Measurements from ENCODE around the gene NKAIN2. TPM values are rescaled to one million over a fixed set of nuclear protein-coding genes. Genes with fewer than 3 reads are reported as not detected.
"Not testable (repeated sequence)": the region's sequence is repeated elsewhere in the genome, so short reads cannot be mapped to it uniquely, and the experiment has no call there.

Gene NKAIN2
- total RNA-seq, 8 experiments from 2014 or later: 0.51 to 31.8 (median 10.1) TPM

GRCh38 chr6:124193132-124193531 lies 389.5 kb downstream of the NKAIN2 start:
- in situ Hi-C loops (cut with MboI; ENCODE audit: low pct_unique_long_range_greater_than_20kb in 2 of 9, low sequenced_read_pairs in 9 of 9, unreplicated experiment in 9 of 9): no loop called here
- Histone ChIP-seq H3K4me3 (no peak overlapping the region), H3K27ac (no peak overlapping the region), H3K4me1 (replicated peaks in 1 of 2) (no peaks in the 10 kb centered on the region)
- 62 to 100% (median 100%) methylated on average over 1 to 6 of the region's 8 CpGs; no CpG with 5 or more reads in 6 of the 10 experiments for WGBS, 10 experiments
- no peak for ATAC-seq (replicated peaks in 6 of 8)

- Histone ChIP-seq H3K4me3 (no peak overlapping the region), H3K4me1 (replicated peaks in 1 of 2) (no peaks in the 10 kb centered on the region), H3K27ac (no peak overlapping the region)
- ATAC-seq (replicated peaks in 6 of 8): no peak
- WGBS, 10 experiments: 0 to 93% (median 79%) methylated on average over 1 to 2 of the region's 2 CpGs
- in situ Hi-C loops (cut with MboI; ENCODE audit: low pct_unique_long_range_greater_than_20kb in 2 of 9, low sequenced_read_pairs in 9 of 9, unreplicated experiment in 9 of 9): no loop called here
Measured at GRCh38 chr6:124197148-124197547, 393.5 kb downstream of the NKAIN2 start.

GRCh38 chr6:124199286-124199685 lies 395.6 kb downstream of the NKAIN2 start:
- no peaks in the 10 kb centered on the region for H3K4me1 ChIP-seq (replicated peaks in 1 of 2)
- H3K27ac ChIP-seq: no peak overlapping the region
- H3K4me3 ChIP-seq: no peak overlapping the region
- in situ Hi-C loops (cut with MboI; ENCODE audit: low pct_unique_long_range_greater_than_20kb in 2 of 9, low sequenced_read_pairs in 9 of 9, unreplicated experiment in 9 of 9): no loop called here
- 0 to 100% (median 72%) methylated on average over 1 to 3 of the region's 3 CpGs for WGBS, 10 experiments
- no peak for ATAC-seq (replicated peaks in 6 of 8)

GRCh38 chr6:124200661-124201060 lies 397.0 kb downstream of the NKAIN2 start:
- no peaks in the 10 kb centered on the region for H3K4me1 ChIP-seq (replicated peaks in 1 of 2)
- no peak overlapping the region for H3K27ac ChIP-seq
- peak in 1 of 8 experiments; percentile 91 for ATAC-seq (replicated peaks in 6 of 8)
- in situ Hi-C loops (cut with MboI; ENCODE audit: low pct_unique_long_range_greater_than_20kb in 2 of 9, low sequenced_read_pairs in 9 of 9, unreplicated experiment in 9 of 9): no loop called here
- no peak overlapping the region for H3K4me3 ChIP-seq
- 0 to 100% (median 91%) methylated on average over 1 to 4 of the region's 4 CpGs; no CpG with 5 or more reads in 1 of the 10 experiments for WGBS, 10 experiments

- Histone ChIP-seq H3K27ac (no peak overlapping the region), H3K4me3 (no peak overlapping the region), H3K4me1 (replicated peaks in 1 of 2) (no peaks in the 10 kb centered on the region)
- in situ Hi-C loops (cut with MboI; ENCODE audit: low pct_unique_long_range_greater_than_20kb in 2 of 9, low sequenced_read_pairs in 9 of 9, unreplicated experiment in 9 of 9): no loop called here
- ATAC-seq (replicated peaks in 6 of 8): no peak
- 0 to 100% (median 72%) methylated on average over 1 to 2 of the region's 2 CpGs for WGBS, 10 experiments
Measured at GRCh38 chr6:124203101-124203811, 399.6 kb downstream of the NKAIN2 start.

- Histone ChIP-seq H3K4me1 (replicated peaks in 1 of 2) (no peaks in the 10 kb centered on the region), H3K27ac (no peak overlapping the region), H3K4me3 (no peak overlapping the region)
- ATAC-seq (replicated peaks in 6 of 8): peak in 2 of 8 experiments; percentile 17 to 33
- WGBS, 10 experiments: 0 to 75% (median 42%) methylated on average over 1 to 2 of the region's 2 CpGs
- in situ Hi-C loops (cut with MboI; ENCODE audit: low pct_unique_long_range_greater_than_20kb in 2 of 9, low sequenced_read_pairs in 9 of 9, unreplicated experiment in 9 of 9): no loop called here
Measured at GRCh38 chr6:124203812-124204167, 400.1 kb downstream of the NKAIN2 start.

- H3K4me1 ChIP-seq (replicated peaks in 1 of 2): no peaks in the 10 kb centered on the region
- H3K27ac ChIP-seq: no peak overlapping the region
- in situ Hi-C loops (cut with MboI; ENCODE audit: low pct_unique_long_range_greater_than_20kb in 2 of 9, low sequenced_read_pairs in 9 of 9, unreplicated experiment in 9 of 9): no loop called here
- ATAC-seq (replicated peaks in 6 of 8): no peak
- no peak overlapping the region for H3K4me3 ChIP-seq
- 7 to 94% (median 80%) methylated on average over 1 to 2 of the region's 2 CpGs; no CpG with 5 or more reads in 1 of the 10 experiments for WGBS, 10 experiments
Measured at GRCh38 chr6:124205921-124206320, 402.3 kb downstream of the NKAIN2 start.

- H3K4me1 ChIP-seq (replicated peaks in 1 of 2): no peaks in the 10 kb centered on the region
- no peak overlapping the region for H3K27ac ChIP-seq
- H3K4me3 ChIP-seq: no peak overlapping the region
- ATAC-seq (replicated peaks in 6 of 8): peak in 5 of 8 experiments; percentile 23 to 96 (median 57)
- in situ Hi-C loops (cut with MboI; ENCODE audit: low pct_unique_long_range_greater_than_20kb in 2 of 9, low sequenced_read_pairs in 9 of 9, unreplicated experiment in 9 of 9): no loop called here
- 0 to 100% (median 37%) methylated on average over 2 to 3 of the region's 3 CpGs; no CpG with 5 or more reads in 2 of the 10 experiments for WGBS, 10 experiments
Measured at GRCh38 chr6:124223611-124224345, 420.1 kb downstream of the NKAIN2 start.

- no peak for ATAC-seq (replicated peaks in 6 of 8)
- in situ Hi-C loops (cut with MboI; ENCODE audit: low pct_unique_long_range_greater_than_20kb in 2 of 9, low sequenced_read_pairs in 9 of 9, unreplicated experiment in 9 of 9): no loop called here
- Histone ChIP-seq H3K4me3 (no peak overlapping the region), H3K27ac (no peak overlapping the region), H3K4me1 (replicated peaks in 1 of 2) (no peaks in the 10 kb centered on the region)
- 0 to 92% (median 54%) methylated on average over 1 of the region's 1 CpG for WGBS, 10 experiments
Measured at GRCh38 chr6:124226396-124226795, 422.7 kb downstream of the NKAIN2 start.

- no peak for ATAC-seq (replicated peaks in 6 of 8)
- WGBS, 10 experiments: 0 to 100% (median 69%) methylated on average over 1 of the region's 1 CpG; no CpG with 5 or more reads in 4 of the 10 experiments
- H3K4me1 ChIP-seq (replicated peaks in 1 of 2): no peaks in the 10 kb centered on the region
- H3K4me3 ChIP-seq: no peak overlapping the region
- no peak overlapping the region for H3K27ac ChIP-seq
- in situ Hi-C loops (cut with MboI; ENCODE audit: low pct_unique_long_range_greater_than_20kb in 2 of 9, low sequenced_read_pairs in 9 of 9, unreplicated experiment in 9 of 9): no loop called here
Measured at GRCh38 chr6:124233221-124233620, 429.6 kb downstream of the NKAIN2 start.

GRCh38 chr6:124234801-124235200 lies 431.1 kb downstream of the NKAIN2 start:
- no peak overlapping the region for H3K27ac ChIP-seq
- in situ Hi-C loops (cut with MboI; ENCODE audit: low pct_unique_long_range_greater_than_20kb in 2 of 9, low sequenced_read_pairs in 9 of 9, unreplicated experiment in 9 of 9): no loop called here
- ATAC-seq (replicated peaks in 6 of 8): no peak
- H3K4me1 ChIP-seq (replicated peaks in 1 of 2): no peaks in the 10 kb centered on the region
- no peak overlapping the region for H3K4me3 ChIP-seq
- 18 to 100% (median 96%) methylated on average over 1 to 2 of the region's 2 CpGs for WGBS, 10 experiments

- no peak for ATAC-seq (replicated peaks in 6 of 8)
- Histone ChIP-seq H3K4me1 (replicated peaks in 1 of 2) (no peaks in the 10 kb centered on the region), H3K4me3 (no peak overlapping the region), H3K27ac (no peak overlapping the region)
- in situ Hi-C loops (cut with MboI; ENCODE audit: low pct_unique_long_range_greater_than_20kb in 2 of 9, low sequenced_read_pairs in 9 of 9, unreplicated experiment in 9 of 9): no loop called here
- WGBS, 10 experiments: 28 to 95% (median 88%) methylated on average over 2 to 3 of the region's 3 CpGs
Measured at GRCh38 chr6:124237911-124238310, 434.2 kb downstream of the NKAIN2 start.

GRCh38 chr6:124238408-124238807 lies 434.7 kb downstream of the NKAIN2 start:
- in situ Hi-C loops (cut with MboI; ENCODE audit: low pct_unique_long_range_greater_than_20kb in 2 of 9, low sequenced_read_pairs in 9 of 9, unreplicated experiment in 9 of 9); H3K27ac ChIP-seq; ATAC-seq (replicated peaks in 6 of 8); H3K4me3 ChIP-seq; H3K4me1 ChIP-seq (replicated peaks in 1 of 2): not testable (repeated sequence)
- WGBS, 10 experiments: 0 to 100% (median 83%) methylated on average over 1 to 2 of the region's 2 CpGs; no CpG with 5 or more reads in 1 of the 10 experiments

Data from motor neuron (in vitro differentiated cells).